Measurements from ENCODE around the gene CAPS. TPM values are rescaled to one million over a fixed set of nuclear protein-coding genes. Genes with fewer than 3 reads are reported as not detected.
"Not testable (repeated sequence)": the region's sequence is repeated elsewhere in the genome, so short reads cannot be mapped to it uniquely, and the experiment has no call there.

The CAPS gene
- total RNA-seq, 1 donor from 2014 or later, result 1.7 TPM

DNA sequence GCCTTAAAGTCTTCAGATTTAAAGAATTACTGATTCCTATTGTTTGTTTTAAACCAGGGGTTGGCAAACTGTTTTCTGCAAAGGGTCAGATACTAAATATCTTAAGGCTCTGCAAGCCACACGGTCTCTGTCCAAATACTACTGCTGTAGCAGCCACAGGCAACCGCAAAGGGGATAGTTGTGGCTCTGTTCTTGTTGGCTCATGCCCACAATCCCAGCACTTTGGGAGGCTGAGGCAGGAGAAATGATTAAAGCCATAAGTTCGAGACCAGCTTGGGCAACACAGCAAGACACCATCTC, 41.5 kb downstream of the CAPS start:
- DNase-seq (ENCODE audit: low read depth in 2 of 2), result no peak

DNA sequence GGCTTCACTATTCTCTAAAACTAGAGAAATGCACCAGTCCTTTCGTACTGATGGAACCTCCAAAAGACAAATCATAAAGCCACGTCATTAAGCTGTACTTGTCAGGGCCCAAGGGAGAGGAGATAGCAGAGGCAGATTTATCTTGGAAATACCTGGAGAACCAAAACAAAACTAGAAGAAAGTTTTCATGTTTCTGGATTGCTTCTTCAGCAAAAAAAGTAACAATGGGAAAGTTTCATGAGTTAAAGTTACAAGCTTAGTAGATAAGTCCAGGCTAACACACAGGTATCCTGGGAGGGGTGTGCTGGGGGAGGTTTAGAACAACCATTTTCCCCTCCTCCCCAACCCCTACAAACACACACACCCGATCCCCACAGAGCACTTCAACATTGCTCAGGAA, 42.3 kb downstream of the CAPS start:
- no peak for DNase-seq (ENCODE audit: low read depth in 2 of 2)

DNA sequence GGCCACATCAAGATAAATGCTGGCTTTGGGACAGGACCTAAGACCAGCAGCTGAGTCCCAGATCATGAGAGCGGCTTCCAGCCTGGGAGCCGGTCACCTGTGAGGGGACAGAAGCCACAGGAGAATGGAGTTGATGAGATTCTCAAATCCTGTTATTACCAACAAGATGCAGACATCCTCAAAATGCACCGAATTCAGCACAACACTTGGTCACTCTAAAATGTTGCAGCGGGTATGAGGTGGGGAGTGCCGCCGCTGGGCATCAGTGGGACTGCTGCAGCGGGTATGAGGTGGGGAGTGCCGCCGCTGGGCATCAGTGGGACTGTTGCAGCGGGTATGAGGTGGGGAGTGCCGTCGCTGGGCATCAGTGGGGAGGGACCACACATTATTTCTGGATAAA, 42.7 kb downstream of the CAPS start:
- DNase-seq (ENCODE audit: low read depth in 2 of 2), result no peak

DNA sequence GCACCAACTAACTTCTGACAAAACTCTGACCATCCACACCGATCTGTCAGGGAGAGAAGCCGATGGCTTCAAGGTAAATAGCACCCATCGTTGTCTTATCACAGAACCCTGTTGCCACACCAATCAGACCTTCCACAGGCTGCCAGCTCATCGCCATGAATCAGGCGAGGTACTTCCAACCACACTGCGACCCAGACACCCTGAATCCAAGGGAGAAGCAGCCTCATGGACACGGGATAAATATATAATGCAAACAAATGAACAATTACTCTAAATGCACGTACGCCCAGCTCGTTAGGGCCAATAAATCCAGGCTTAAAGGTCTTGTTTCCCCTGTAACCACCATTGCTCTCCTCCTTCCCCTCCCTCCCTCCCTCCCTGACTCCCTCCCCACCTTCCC, 43.1 kb downstream of the CAPS start:
- DNase-seq (ENCODE audit: low read depth in 2 of 2), result no peak

DNA sequence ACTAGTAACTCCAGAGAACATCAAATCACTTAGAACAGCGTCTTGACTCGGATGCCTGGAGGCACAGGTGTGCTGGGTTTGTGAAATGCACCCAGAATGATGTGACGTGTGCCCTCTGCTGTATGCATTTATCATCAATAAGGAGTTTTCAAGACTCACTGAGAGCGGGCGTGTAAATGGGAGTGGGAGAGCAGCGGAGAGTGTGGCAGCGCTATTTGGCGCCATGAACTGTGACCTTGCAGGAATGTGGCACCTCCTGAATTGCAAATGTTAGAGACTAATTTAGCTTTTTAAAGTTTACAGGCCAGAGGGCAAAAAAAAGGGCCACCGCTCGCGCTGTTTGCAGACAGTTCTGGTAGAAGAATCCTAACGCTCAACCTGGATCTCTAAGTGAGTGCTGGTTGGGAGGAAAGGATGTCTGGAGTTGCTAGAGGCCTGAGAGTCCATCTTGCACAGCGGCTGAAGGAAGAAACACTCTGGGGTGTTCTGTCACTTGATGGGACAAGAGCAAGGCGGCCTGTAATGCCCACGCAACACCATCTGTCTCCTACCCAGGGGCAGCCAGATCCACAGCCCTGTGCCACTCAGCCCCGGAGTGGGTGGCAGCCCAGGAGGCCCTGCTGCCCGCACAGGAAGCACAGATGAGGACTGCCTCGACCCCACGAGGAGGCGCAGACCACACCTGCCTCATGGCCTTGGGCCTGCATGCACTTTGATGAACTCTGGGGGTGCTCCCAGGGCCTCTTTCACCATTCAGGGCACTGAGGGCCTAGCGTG, 44.2 kb downstream of the CAPS start:
- no peak for DNase-seq (ENCODE audit: low read depth in 2 of 2)

DNA sequence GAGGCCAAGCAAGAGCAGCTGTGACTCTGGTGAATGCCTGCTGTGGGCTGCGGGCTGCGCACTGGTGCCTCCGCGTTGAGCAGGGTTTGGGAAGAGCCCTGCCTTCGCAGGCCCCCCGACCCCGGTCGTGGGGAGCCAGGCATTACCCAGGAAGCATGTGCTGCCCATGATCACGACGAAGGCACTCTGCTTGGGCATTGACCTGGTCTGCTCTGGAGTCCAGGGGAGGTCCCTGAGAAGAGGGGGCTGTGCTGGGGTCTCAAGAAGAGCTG, 44.7 kb downstream of the CAPS start:
- no peak for DNase-seq (ENCODE audit: low read depth in 2 of 2)

DNA sequence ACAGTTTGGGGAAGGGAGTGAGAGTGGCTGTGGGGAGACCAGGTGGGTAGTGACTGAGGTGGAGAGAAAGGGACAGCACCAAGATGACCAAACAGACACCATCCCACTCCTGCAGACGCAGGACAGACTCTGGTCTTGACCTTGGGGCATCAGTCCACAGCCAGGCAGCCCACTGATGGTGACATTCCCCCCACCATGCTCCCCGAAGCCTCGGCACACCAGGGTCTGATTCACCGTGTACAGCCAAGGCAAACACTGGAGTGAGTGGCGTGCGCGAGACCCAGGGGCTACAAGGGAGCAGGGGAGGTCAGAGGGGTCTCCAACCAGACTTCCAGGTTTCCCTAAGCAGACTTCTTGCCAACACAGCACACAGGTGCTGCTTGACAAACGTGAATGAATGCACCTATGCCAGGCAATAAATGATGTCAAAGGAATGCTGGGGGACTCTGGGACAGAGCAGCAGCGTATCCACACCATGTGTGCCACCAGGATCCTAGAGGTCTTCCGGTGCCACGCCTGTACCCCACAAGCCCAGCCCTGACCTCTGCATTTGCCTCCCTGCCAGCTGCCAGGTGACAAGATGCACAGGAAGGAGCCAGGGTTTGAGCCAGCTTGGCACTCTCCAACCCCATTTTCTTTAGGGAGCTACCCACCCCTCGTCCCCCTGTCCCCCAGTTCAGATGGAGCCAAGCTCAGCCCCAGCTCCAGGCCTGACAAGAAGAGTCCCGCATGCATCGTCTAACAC, 45.4 kb downstream of the CAPS start:
- peak in 1 of 2 donors; percentile 21 for DNase-seq (ENCODE audit: low read depth in 2 of 2)

DNA sequence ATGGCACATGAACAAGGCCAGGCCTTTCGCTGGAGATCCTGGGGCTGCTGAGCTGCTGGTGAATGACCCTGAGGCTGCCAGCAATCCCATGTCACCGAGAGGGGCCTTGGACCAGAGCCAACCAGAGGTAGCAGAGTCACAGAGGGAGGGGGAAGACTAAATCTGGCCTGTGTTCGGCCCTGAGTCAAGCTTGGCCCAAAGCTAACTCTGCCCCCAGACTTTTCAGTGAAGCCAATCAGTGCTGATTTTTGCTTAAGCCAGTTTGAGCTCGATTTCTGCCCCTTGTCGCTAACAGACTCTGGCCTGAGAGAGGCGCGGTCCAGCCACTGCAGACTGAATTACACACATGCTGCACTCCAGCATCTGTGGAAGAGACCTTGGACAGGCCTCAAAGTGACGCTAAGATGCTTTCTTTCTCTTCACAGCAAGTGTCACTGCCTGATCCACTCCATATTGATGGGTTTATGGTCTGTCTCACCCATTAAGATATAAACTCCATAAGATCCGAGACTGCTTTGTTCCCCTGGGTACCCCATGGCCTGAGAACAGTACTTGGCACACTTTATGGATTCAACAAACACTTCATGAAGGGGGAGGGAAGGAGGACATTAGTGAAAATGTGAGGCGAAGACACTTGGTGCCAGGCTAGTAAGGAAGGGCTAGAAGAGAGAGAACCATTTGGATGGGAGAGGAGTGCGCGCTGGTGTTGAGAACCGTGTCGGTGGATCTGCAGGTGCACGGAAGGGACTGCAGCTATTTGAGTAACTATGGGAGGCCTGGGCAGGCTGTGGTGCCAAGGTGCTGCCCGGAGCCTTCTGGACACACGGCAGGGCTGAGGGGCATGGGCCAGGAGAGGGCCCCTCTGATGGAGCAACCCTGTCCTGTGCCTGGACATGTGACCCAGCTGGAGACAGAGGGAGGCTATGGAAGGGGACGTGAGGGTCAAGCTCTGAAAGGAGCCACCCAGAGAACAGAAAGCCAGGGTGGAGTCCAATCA, 46.2 kb downstream of the CAPS start:
- peak in 1 of 2 donors; percentile 12 for DNase-seq (ENCODE audit: low read depth in 2 of 2)

DNA sequence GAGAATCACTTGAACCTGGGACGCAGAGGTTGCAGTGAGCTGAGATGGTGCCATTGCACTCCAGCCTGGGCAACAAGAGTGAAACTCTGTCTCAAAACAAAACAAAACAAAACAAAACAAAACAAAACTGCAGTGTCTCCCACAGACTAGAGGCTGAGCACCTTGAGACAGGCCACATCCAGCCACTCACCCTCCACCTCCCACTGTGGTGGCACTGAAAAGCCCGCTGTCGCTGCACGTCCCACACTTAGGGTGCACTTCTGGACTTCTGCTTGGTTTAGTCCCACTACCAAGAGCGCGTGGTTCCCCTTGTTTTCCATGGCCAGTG, 47.6 kb downstream of the CAPS start:
- DNase-seq (ENCODE audit: low read depth in 2 of 2), result not testable (repeated sequence)

DNA sequence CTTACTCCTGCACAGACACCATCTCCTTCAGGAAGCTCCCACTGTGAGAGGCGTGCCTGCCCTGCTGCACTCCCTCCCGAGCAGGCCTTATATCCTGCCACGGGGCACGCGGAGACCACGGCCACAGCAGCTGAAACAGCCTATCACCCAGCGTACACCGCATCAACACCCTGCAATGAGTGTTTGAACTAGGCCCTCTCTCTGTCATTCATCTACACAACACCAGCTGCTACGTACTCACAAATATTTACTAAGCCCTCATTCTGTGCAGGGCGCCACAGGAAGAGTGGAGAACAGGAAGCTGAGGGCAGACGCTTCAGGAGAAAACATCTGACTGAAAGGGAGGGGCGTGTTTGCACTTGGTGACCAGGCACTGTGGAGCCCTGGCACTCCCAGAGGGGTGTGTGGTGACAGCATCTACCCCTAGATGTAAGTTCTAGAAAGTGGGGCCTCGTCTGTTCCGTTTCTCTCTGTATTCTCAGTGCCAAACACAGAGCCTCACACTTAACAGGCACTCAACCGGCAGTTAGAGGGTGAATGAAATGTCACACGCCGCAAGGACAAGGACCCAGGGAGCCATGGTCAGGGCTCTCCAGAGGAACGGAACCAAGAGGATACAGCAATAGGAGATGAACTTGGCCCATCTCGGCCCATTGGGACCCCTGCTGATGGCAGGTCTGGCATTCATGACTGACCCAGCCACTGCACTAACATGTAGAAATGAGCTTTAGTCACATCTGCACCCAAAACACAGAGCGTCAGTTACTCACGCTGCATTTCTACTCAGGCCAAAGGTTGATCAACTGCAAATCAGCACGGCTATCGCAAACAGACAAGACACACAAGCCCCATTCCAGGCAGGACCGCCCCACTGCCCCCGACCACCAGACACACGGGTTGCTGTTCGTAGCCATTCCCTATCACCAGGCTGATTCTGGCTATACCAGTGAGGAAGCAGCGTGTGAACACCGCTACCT, 48.2 kb downstream of the CAPS start:
- peak; percentile 78 to 95 for DNase-seq (ENCODE audit: low read depth in 2 of 2)

DNA sequence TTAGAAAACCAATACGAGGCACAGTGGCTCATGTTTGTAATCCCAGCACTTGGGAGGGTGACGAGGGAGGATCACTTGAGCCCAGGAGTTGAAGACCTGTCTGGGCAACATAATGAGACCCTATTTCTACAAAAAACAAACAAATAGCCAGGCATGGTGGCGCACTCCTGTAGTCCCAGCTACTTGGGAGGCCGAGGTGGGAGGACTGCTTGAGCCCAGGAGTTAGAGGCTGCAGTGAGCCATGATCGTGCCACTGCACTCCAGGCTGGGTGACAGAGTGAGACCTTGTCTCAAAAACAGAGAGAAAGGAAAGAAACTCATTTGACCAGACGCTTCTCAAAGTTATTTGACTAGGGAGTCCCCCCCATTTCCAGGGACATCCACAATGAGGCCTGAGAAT, 49.2 kb downstream of the CAPS start:
- not testable (repeated sequence) for DNase-seq (ENCODE audit: low read depth in 2 of 2)

DNA sequence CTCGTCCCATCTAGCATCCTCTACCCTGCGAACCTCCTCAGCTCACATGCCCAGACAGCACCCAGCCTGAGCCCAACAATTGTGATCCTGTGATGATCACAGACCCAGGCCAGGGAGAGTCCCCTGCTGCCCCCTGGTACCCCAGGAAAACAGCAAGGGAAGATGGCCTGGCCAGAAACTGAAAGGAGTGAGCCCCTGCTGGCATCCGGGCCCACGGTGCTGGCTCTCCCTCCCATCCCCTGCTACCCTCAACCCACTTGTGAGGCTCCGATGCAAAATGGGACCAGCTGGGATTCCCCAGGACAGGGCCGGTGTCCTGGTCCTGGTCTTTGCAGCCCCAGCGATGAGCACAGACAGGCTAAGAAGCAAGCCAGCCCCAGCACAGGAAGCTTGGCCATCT, 49.8 kb downstream of the CAPS start:
- DNase-seq (ENCODE audit: low read depth in 2 of 2), result no peak

DNA sequence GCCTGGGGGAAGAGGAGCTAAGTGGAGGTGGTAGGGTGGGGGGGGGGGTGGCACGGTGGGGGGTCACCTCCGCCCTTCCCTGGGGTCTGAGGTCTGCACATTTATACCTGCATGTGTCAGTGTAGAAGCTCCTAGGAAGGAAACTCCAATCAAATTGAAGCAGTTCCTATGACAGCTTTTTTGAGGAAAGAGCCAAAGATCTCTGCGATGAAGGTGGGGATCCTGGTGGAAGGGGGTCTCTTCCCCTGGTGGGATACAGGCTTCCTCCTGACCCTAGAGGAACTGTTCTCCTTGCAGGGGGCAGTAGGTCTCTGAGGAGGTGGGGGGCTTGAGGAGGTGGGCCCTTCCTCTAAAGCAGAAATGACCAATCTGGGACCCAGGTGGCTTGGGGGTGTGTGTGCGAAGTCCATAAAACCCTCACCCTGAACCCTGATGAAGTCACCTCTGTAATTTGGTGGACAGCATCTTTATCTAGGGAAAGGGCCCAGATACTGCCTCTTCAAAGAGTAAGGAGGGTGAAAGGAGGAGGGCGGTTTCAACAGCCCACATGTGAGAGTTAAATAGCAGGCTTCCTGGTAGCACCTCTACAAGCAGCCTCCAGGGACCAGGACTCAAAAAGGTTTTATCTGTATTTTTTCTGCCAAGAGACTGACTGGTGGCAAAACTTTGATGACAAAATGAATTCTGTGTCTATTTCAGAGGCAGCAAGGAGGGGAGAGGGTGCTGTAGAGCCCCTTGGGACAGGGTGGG, 50.9 kb downstream of the CAPS start:
- no peak for DNase-seq (ENCODE audit: low read depth in 2 of 2)

Other genes starting within 250 kb of the CAPS start
- gene MICOS13, start 233.7 kb upstream of the CAPS start, total RNA-seq, result 29.6 and 46.2 TPM in 2 replicates
- gene HSD11B1L, start 233.2 kb upstream of the CAPS start, total RNA-seq, result 3.3 and 9.2 TPM in 2 replicates
- 442 and 761 TPM in 2 replicates for gene RPL36, start 224.0 kb upstream of the CAPS start, total RNA-seq
- 49.9 and 56.9 TPM in 2 replicates for gene LONP1, start 194.1 kb upstream of the CAPS start, total RNA-seq
- not detected in 2 replicates for gene CATSPERD, start 193.6 kb upstream of the CAPS start, total RNA-seq
- 0.39 and 0.51 TPM in 2 replicates for gene PRR22, start 129.5 kb upstream of the CAPS start, total RNA-seq
- 22.9 and 29.2 TPM in 2 replicates for gene DUS3L, start 123.1 kb upstream of the CAPS start, total RNA-seq
- gene NRTN, start 109.2 kb upstream of the CAPS start, total RNA-seq, result 0.13 and 0.51 TPM in 2 replicates
- gene FUT6, start 74.6 kb upstream of the CAPS start, total RNA-seq, result not detected in 2 replicates
- not detected in 2 replicates for gene FUT3, start 62.8 kb upstream of the CAPS start, total RNA-seq
- not detected in 2 replicates for gene FUT5, start 43.7 kb upstream of the CAPS start, total RNA-seq
- 242 and 246 TPM in 2 replicates for gene NDUFA11, start 10.5 kb upstream of the CAPS start, total RNA-seq
- 4.2 and 6.4 TPM in 2 replicates for gene VMAC, start 9.4 kb upstream of the CAPS start, total RNA-seq
- 20.0 and 29.6 TPM in 2 replicates for gene RANBP3, start 63.9 kb downstream of the CAPS start, total RNA-seq
- gene RFX2, start 196.2 kb downstream of the CAPS start, total RNA-seq, result 1.3 and 5.7 TPM in 2 replicates
- gene ACSBG2, start 221.4 kb downstream of the CAPS start, total RNA-seq, result not detected in 2 replicates

All from dermis microvascular lymphatic vessel endothelial cell (primary cell).